HG03558 (cell line): ENCODE results near the gene CEMIP2.

Experiments used
- ATAC-seq: cut with Tn5 transposase; IDR thresholded peaks from one replicate; pipeline ENCODE4 v1.9.1; 2021; ENCODE audit warnings: moderate number of reproducible peaks; ENCODE audit not compliant: unreplicated experiment; ENCODE audit errors: extremely low read depth

The CEMIP2 gene

GRCh38 chr9:71752928-71753327 lies 15.4 kb downstream of the CEMIP2 start:
- no peak for ATAC-seq

- no peak for ATAC-seq
Measured at GRCh38 chr9:71752352-71752751, 16.0 kb downstream of the CEMIP2 start.

GRCh38 chr9:71748280-71748743 lies 20.0 kb downstream of the CEMIP2 start:
- no peak for ATAC-seq

- ATAC-seq = no peak
Measured at GRCh38 chr9:71747576-71747975, 20.7 kb downstream of the CEMIP2 start.

GRCh38 chr9:71746758-71747125 lies 21.6 kb downstream of the CEMIP2 start:
- ATAC-seq = no peak

GRCh38 chr9:71746023-71746757 lies 22.1 kb downstream of the CEMIP2 start:
- ATAC-seq = no peak

- ATAC-seq = no peak
Measured at GRCh38 chr9:71744754-71745521, 23.4 kb downstream of the CEMIP2 start.

GRCh38 chr9:71743882-71744281 lies 24.4 kb downstream of the CEMIP2 start:
- ATAC-seq = no peak

- no peak for ATAC-seq
Measured at GRCh38 chr9:71743217-71743705, 25.1 kb downstream of the CEMIP2 start.

GRCh38 chr9:71742703-71743102 lies 25.6 kb downstream of the CEMIP2 start:
- no peak for ATAC-seq

- ATAC-seq = no peak
Measured at GRCh38 chr9:71741926-71742648, 26.2 kb downstream of the CEMIP2 start.

- no peak for ATAC-seq
Measured at GRCh38 chr9:71740199-71740598, 28.1 kb downstream of the CEMIP2 start.

- ATAC-seq = no peak
Measured at GRCh38 chr9:71737455-71737854, 30.9 kb downstream of the CEMIP2 start.

GRCh38 chr9:71736236-71736635 lies 32.1 kb downstream of the CEMIP2 start:
- ATAC-seq = no peak

GRCh38 chr9:71734950-71735349 lies 33.4 kb downstream of the CEMIP2 start:
- ATAC-seq = no peak

- ATAC-seq = no peak
Measured at GRCh38 chr9:71733176-71733575, 35.1 kb downstream of the CEMIP2 start.

- no peak for ATAC-seq
Measured at GRCh38 chr9:71729816-71730526, 38.3 kb downstream of the CEMIP2 start.

- ATAC-seq = no peak
Measured at GRCh38 chr9:71726723-71727122, 41.6 kb downstream of the CEMIP2 start.

GRCh38 chr9:71725590-71726338 lies 42.5 kb downstream of the CEMIP2 start:
- ATAC-seq = no peak

GRCh38 chr9:71721855-71722254 lies 46.5 kb downstream of the CEMIP2 start:
- no peak for ATAC-seq
